ENCODE measurements around the gene ADGRL1.

Gene ADGRL1

GRCh38 chr19:14120497-14120780 is 85.5 kb downstream of the ADGRL1 start:
- ATAC-seq (ENCODE audit: low read depth) = no peak
- no peak overlapping the region for H3K27ac ChIP-seq (ENCODE audit: poor library complexity, severe bottlenecking)

GRCh38 chr19:14119644-14120496 is 86.1 kb downstream of the ADGRL1 start:
- ATAC-seq (ENCODE audit: low read depth) (no peak), DNase-seq (ENCODE audit: low spot score) (no peak)
- TF ChIP-seq CTCF (IDR thresholded peaks at IDR 0.05; ENCODE audit: poor library complexity, severe bottlenecking) = no peak
- Histone ChIP-seq H3K4me3 (ENCODE audit: severe bottlenecking) (no peak overlapping the region), H3K27me3 (ENCODE audit: insufficient read depth, poor library complexity, severe bottlenecking) (no peaks in the 10 kb centered on the region), H3K4me1 (ENCODE audit: insufficient read depth, poor library complexity, severe bottlenecking) (peaks cover 8% of the 10 kb centered on the region), H3K36me3 (ENCODE audit: low read depth) (peaks cover 10% of the 10 kb centered on the region), H3K9me3 (ENCODE audit: severe bottlenecking) (no peaks in the 10 kb centered on the region), H3K27ac (ENCODE audit: poor library complexity, severe bottlenecking) (peak overlapping the region; percentile 67)

More at GRCh38 chr19:14120497-14120780, 85.5 kb downstream of the ADGRL1 start:
- no peaks in the 10 kb centered on the region for H3K27me3 ChIP-seq (ENCODE audit: insufficient read depth, poor library complexity, severe bottlenecking)
- TF ChIP-seq CTCF (IDR thresholded peaks at IDR 0.05; ENCODE audit: poor library complexity, severe bottlenecking) = no peak
- no peak overlapping the region for H3K4me3 ChIP-seq (ENCODE audit: severe bottlenecking)
- peaks cover 14% of the 10 kb centered on the region for H3K36me3 ChIP-seq (ENCODE audit: low read depth)
- peaks cover 8% of the 10 kb centered on the region for H3K4me1 ChIP-seq (ENCODE audit: insufficient read depth, poor library complexity, severe bottlenecking)
- DNase-seq (ENCODE audit: low spot score) = no peak
- no peaks in the 10 kb centered on the region for H3K9me3 ChIP-seq (ENCODE audit: severe bottlenecking)

GRCh38 chr19:14119146-14119545 is 86.8 kb downstream of the ADGRL1 start:
- Histone ChIP-seq H3K9me3 (ENCODE audit: severe bottlenecking) (no peaks in the 10 kb centered on the region), H3K36me3 (ENCODE audit: low read depth) (peaks cover 3% of the 10 kb centered on the region; the same call in 1 of the 2 replicates), H3K27me3 (ENCODE audit: insufficient read depth, poor library complexity, severe bottlenecking) (no peaks in the 10 kb centered on the region), H3K4me1 (ENCODE audit: insufficient read depth, poor library complexity, severe bottlenecking) (peaks cover 8% of the 10 kb centered on the region), H3K27ac (ENCODE audit: poor library complexity, severe bottlenecking) (peak overlapping the region; percentile 67), H3K4me3 (ENCODE audit: severe bottlenecking) (no peak overlapping the region)
- ATAC-seq (ENCODE audit: low read depth) (no peak), DNase-seq (ENCODE audit: low spot score) (no peak)
- TF ChIP-seq CTCF (IDR thresholded peaks at IDR 0.05; ENCODE audit: poor library complexity, severe bottlenecking) = no peak

- no peaks in the 10 kb centered on the region for H3K9me3 ChIP-seq (ENCODE audit: severe bottlenecking)
- DNase-seq (ENCODE audit: low spot score) = no peak
- ATAC-seq (ENCODE audit: low read depth) = peak; percentile 1; the same call in 1 of the 3 replicates
Measured at GRCh38 chr19:14118165-14119051, 87.6 kb downstream of the ADGRL1 start.

More at GRCh38 chr19:14118165-14119051, 87.6 kb downstream of the ADGRL1 start:
- peak overlapping the region; percentile 67 for H3K27ac ChIP-seq (ENCODE audit: poor library complexity, severe bottlenecking)
- no peaks in the 10 kb centered on the region for H3K36me3 ChIP-seq (ENCODE audit: low read depth)
- peak overlapping the region; percentile 94 for H3K4me3 ChIP-seq (ENCODE audit: severe bottlenecking)
- no peak for TF ChIP-seq CTCF (IDR thresholded peaks at IDR 0.05; ENCODE audit: poor library complexity, severe bottlenecking)
- H3K4me1 ChIP-seq (ENCODE audit: insufficient read depth, poor library complexity, severe bottlenecking) = peaks cover 8% of the 10 kb centered on the region
- H3K27me3 ChIP-seq (ENCODE audit: insufficient read depth, poor library complexity, severe bottlenecking) = no peaks in the 10 kb centered on the region
